HCT116 (cell line): ENCODE data around the gene RNF141. TPM values are rescaled to one million over a fixed set of nuclear protein-coding genes. Genes with fewer than 3 reads are reported as not detected.

ENCODE experiments used
- ATAC-seq: fragments of 200-7000 bp; cut with Tn5 transposase; 2 replicates; pipeline ENCODE4 v1.9.1; 2020; ENCODE audit warnings: mild to moderate bottlenecking, moderate library complexity
- BruUV-seq: library from RNA; stranded (reverse); fragments of 400-500 nt; replicated peaks from 2 replicates; lab custom pipeline; 2021; lab: Mats Ljungman, UMichigan
- CTCF ChIA-PET: fragments of 300-600 bp; sonication (Branson Sonifier 250); formaldehyde crosslinking; loops from one replicate; lab custom pipeline; 2021; ENCODE audit warnings: antibody characterized with exemption; lab: Charles Lee
- POLR2A ChIA-PET: fragments of 300-600, 350-600 bp; sonication (Branson Sonifier 250); formaldehyde crosslinking; loops from one replicate; lab custom pipeline; 2021; ENCODE audit warnings: antibody characterized with exemption; lab: Charles Lee
- RAD21 ChIA-PET, 2 experiments: fragments of 300-600 bp; sonication (Branson Sonifier 250); formaldehyde crosslinking; loops; one replicate each; lab custom pipeline; 2023; ENCODE audit warnings: low total read pairs in 2 of 2; ENCODE audit not compliant: uncharacterized antibody in 2 of 2, unreplicated experiment in 2 of 2, low non-redundant PET in 1 of 2; lab: Charles Lee
- DNase-seq: peaks from one replicate; pipeline ENCODE4 v3.0.0-alpha.2; 2010; ENCODE audit warnings: low read depth, low spot score
- H2AFZ ChIP-seq: fragments of 200-600 bp; shearing (Covaris generic), sonication (generic); 2 replicates; pipeline ENCODE4 v1.6.1; 2017; ENCODE audit warnings: low read depth, mixed run types, mixed read lengths, antibody characterized with exemption, low read length; ENCODE audit not compliant: poor library complexity, severe bottlenecking
- H3K27ac ChIP-seq: 2 replicates; pipeline ENCODE4 v1.5.1; 2012; ENCODE audit warnings: low read depth, low read length
- H3K27me3 ChIP-seq: fragments of 200-600 bp; sonication (generic); 2 replicates; pipeline ENCODE4 v1.6.1; 2016; ENCODE audit warnings: mixed run types, low read length, mixed read lengths; ENCODE audit not compliant: insufficient read depth
- H3K36me3 ChIP-seq, 2 experiments: fragments of 200-500 bp in 1 of 2; fragments of 200-600 bp in 1 of 2; sonication (Bioruptor generic) in 1 of 2; sonication (generic) in 1 of 2; 2 replicates each; pipeline versions ENCODE4 v1.5.1 to v1.6.1; 2014 to 2016; ENCODE audit warnings: low read length in 2 of 2, inconsistent platforms in 1 of 2, mixed read lengths in 1 of 2, mixed run types in 1 of 2; ENCODE audit not compliant: insufficient read depth in 2 of 2, control insufficient read depth in 1 of 2
- H3K4me1 ChIP-seq, 2 experiments: fragments of 200-600 bp in 1 of 2; sonication (generic) in 1 of 2; 2 replicates each; pipeline versions ENCODE4 v1.5.1 to v1.6.1; 2012 to 2017; ENCODE audit warnings: low read length in 2 of 2, inconsistent platforms in 1 of 2, mild to moderate bottlenecking in 1 of 2, mixed read lengths in 1 of 2, mixed run types in 1 of 2, moderate library complexity in 1 of 2; ENCODE audit not compliant: insufficient read depth in 2 of 2, control insufficient read depth in 1 of 2
- H3K4me2 ChIP-seq: fragments of 200-600 bp; sonication (generic); 2 replicates; pipeline ENCODE4 v1.6.1; 2017; ENCODE audit warnings: mixed run types, low read length, mixed read lengths
- H3K4me3 ChIP-seq, 2 experiments: fragments of 200-600 bp in 1 of 2; sonication (generic) in 1 of 2; replicated peaks in 1 of 2; 2 replicates each; pipeline ENCODE4 v1.5.1; 2011 to 2016; ENCODE audit warnings: low read length in 2 of 2, control low read depth in 1 of 2, low read depth in 1 of 2, mild to moderate bottlenecking in 1 of 2, mixed read lengths in 1 of 2, mixed run types in 1 of 2
- H3K79me2 ChIP-seq: fragments of 200-600 bp; sonication (generic); 2 replicates; pipeline ENCODE4 v1.6.1; 2017; ENCODE audit warnings: mild to moderate bottlenecking, mixed run types, low read length, moderate library complexity, mixed read lengths; ENCODE audit not compliant: insufficient read depth
- H3K9ac ChIP-seq: fragments of 200-600 bp; sonication (generic); 2 replicates; pipeline ENCODE4 v1.6.1; 2016; ENCODE audit warnings: low read length, mixed read lengths
- H3K9me2 ChIP-seq: fragments of 200-600 bp; sonication (generic), shearing (Covaris generic); 2 replicates; pipeline ENCODE4 v1.6.1; 2017; ENCODE audit warnings: mixed run types, mild to moderate bottlenecking, moderate library complexity; ENCODE audit not compliant: insufficient read depth
- H3K9me3 ChIP-seq, 2 experiments: fragments of 200-500 bp in 1 of 2; fragments of 200-600 bp in 1 of 2; sonication (Bioruptor generic) in 1 of 2; sonication (generic) in 1 of 2; 2 replicates each; pipeline ENCODE4 v1.6.1; 2014 to 2017; ENCODE audit warnings: low read length in 2 of 2, mixed read lengths in 2 of 2, inconsistent platforms in 1 of 2, low read depth in 1 of 2, mild to moderate bottlenecking in 1 of 2, mixed run types in 1 of 2, moderate library complexity in 1 of 2; ENCODE audit not compliant: control insufficient read depth in 1 of 2, insufficient read depth in 1 of 2
- H4K20me1 ChIP-seq: fragments of 200-600 bp; sonication (generic), shearing (Covaris generic); 2 replicates; pipeline ENCODE4 v1.6.1; 2017; ENCODE audit warnings: mixed run types, mild to moderate bottlenecking, moderate library complexity; ENCODE audit not compliant: insufficient read depth
- EGR1 ChIP-seq: IDR thresholded peaks from 2 replicates; pipeline ENCODE4 v1.6.1; 2012; ENCODE audit warnings: low read depth
- EZH2phosphoT487 ChIP-seq: fragments of 200-600 bp; IDR thresholded peaks from 2 replicates; pipeline ENCODE4 v1.6.1; 2018; ENCODE audit warnings: antibody characterized with exemption, borderline replicate concordance
- JUND ChIP-seq: IDR thresholded peaks from 2 replicates; pipeline ENCODE4 v1.6.1; 2012
- SIN3A ChIP-seq: IDR thresholded peaks from 2 replicates; pipeline ENCODE4 v1.6.1; 2012; ENCODE audit warnings: low read depth
- SP1 ChIP-seq: IDR thresholded peaks from 2 replicates; pipeline ENCODE4 v1.6.1; 2012; ENCODE audit warnings: low read depth
- SRF ChIP-seq: IDR thresholded peaks from 2 replicates; pipeline ENCODE4 v1.6.1; 2012; ENCODE audit warnings: low read depth
- TCF7L2 ChIP-seq: IDR thresholded peaks from 2 replicates; pipeline ENCODE4 v1.7.0; 2011; ENCODE audit warnings: borderline replicate concordance, inconsistent platforms; ENCODE audit not compliant: insufficient read depth, insufficient read length; ENCODE audit errors: extremely low read depth
- ZFX ChIP-seq: fragments of 450-650 bp; IDR thresholded peaks from 2 replicates; pipeline ENCODE4 v1.6.1; 2017
- ZNF274 ChIP-seq: fragments of 200-500 bp; sonication (Bioruptor generic); IDR thresholded peaks from 2 replicates; pipeline ENCODE4 v1.6.1; 2014; ENCODE audit warnings: mild to moderate bottlenecking, low read depth, low read length, inconsistent platforms
- intact Hi-C: fragments of 100-400 bp; cut with micrococcal nuclease; formaldehyde crosslinking; loops from 2 replicates; pipeline ENCODE4 v1.10.0; 2022
- total RNA-seq: library from RNA; stranded (reverse); gene quantifications from one replicate; pipeline ENCODE4 v1.2.1, GENCODE V29; 2021; ENCODE audit not compliant: unreplicated experiment

Gene RNF141
- total RNA-seq, 1 experiment from 2014 or later, result 133 TPM

DNA sequence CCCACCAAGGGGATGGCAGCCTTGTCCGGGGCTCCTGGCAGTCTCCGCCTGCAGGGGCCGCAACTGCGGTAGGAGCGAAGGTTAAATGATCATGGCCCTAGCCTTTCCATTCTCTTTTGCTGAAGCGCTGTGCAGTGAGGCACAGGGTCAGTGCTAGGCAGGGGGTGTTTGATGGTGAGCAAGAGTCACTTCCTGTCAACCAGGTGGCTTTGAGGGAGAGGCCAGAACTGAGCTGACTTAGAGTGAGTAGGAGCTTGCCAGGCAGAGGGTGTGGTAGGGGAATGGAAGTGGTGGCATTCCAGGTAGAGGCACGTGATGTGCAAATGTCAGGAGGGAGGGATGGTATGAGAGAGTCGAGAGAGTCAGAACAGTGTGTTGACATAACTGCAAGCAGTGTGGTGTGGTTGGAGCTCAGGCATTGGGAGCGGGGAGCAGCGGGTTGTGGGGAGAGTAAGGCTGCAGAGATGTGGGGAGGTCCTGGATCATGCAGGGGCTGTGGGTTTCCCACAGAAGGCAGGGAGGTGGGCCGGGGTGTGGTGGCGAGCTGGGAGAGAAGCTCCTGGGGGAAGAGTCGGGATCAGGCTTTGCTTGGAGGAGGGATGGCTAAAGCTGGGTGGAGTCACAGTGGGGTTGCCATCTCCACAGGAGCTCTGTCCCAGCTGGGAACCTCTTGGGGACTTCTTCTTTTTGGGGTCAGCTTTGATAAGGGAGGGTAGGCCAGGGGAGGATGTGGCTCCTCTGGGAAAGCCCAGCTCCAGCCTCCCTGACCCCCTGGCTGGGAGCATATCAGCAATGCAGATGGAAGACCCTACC is 52.7 kb downstream of the RNF141 start (continued):
- TF ChIP-seq EGR1 (no peak), ZFX (no peak), JUND (peak; percentile 67), ZNF274 (no peak), EZH2phosphoT487 (no peak), TCF7L2 (peak; percentile 49)
- TF ChIP-seq, all 23 proteins: peak for 10

DNA sequence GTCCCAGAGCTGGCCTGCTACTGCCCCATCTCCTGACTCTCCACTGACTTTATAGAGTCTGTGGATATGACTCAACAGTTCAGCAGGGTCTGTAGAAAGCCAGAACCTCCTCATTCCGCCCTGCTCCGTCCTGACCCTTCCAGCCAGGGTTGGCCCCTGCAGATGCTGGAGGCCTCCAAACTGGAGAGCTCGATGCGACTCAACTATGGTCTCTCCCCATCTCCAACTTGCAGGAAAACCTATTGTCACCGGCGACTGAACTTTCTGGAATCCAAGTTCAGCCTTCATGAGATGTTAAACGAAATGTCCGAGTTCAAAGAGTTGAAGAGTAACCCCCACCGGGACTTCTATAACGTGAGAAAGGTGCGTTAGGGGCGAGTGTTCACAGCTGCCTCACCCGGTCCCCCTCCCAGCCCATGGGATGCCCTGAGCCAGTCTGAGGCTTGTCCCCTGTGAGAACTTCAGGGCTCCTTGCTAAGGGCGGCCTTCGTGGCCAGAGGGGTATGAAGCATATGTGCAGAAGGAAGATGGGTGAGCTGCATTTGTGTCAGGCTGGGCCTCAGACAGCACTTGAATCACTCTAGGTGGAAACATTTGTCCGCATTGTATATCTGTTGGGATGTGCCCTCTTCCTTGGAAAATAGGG is 53.9 kb downstream of the RNF141 start:
- no TSS peak for BruUV-seq
- ChIA-PET RAD21 (no interaction called here), POLR2A (interaction anchor here (1.4 to 2.6 kb wide), 2 partner anchors 32 to 59 kb away, joined by 4 to 11 read pairs; partner anchors contain the start of gene AMPD3), CTCF (no interaction called here)
- peaks cover 48 to 65% of the 10 kb centered on the region in 2 experiments for H3K4me1 ChIP-seq
- no peaks in the 10 kb centered on the region for H3K9me3 ChIP-seq
- no peaks in the 10 kb centered on the region for H4K20me1 ChIP-seq
- no peak for TF ChIP-seq SIN3A
- no peak for TF ChIP-seq EZH2phosphoT487
- no peak for TF ChIP-seq SP1
- no peak for TF ChIP-seq ZNF274
- no peak for TF ChIP-seq SRF
- intact Hi-C loops, result no loop called here
- H3K36me3 ChIP-seq, result peaks cover 0 to 23% of the 10 kb centered on the region in 2 experiments; a peak in 1 of 4 replicates
- no peak overlapping the region for H3K4me3 ChIP-seq
- no peaks in the 10 kb centered on the region for H3K27me3 ChIP-seq
- H3K4me2 ChIP-seq, result peak overlapping the region; percentile 73
- H3K9ac ChIP-seq, result peak overlapping the region; percentile 6; the same call in 1 of the 2 replicates
- peak overlapping the region; percentile 79 for H3K27ac ChIP-seq
- DNase-seq (no peak), ATAC-seq (no peak)
- no peaks in the 10 kb centered on the region for H3K9me2 ChIP-seq
- peaks cover 24% of the 10 kb centered on the region for H3K79me2 ChIP-seq
- H2AFZ ChIP-seq, result no peak overlapping the region
